Measurements from ENCODE around the gene NOC3L. TPM values are rescaled to one million over a fixed set of nuclear protein-coding genes. Genes with fewer than 3 reads are reported as not detected.

The NOC3L gene
- polyA plus RNA-seq, 1 experiment: 20.9 TPM

GRCh38 chr10:94292434-94293090, 70.2 kb downstream of the NOC3L start:
- no peak for DNase-seq (ENCODE audit: low read depth, low spot score)
- TF ChIP-seq CTCF (IDR thresholded peaks at IDR 0.05; ENCODE audit: low read depth, low read length): no peak
- no peaks in the 10 kb centered on the region for H3K9me3 ChIP-seq (ENCODE audit: control insufficient read depth, insufficient read depth, low read length)
- no peaks in the 10 kb centered on the region for H3K27me3 ChIP-seq (ENCODE audit: control insufficient read depth, insufficient read depth, low read length)
- H3K4me3 ChIP-seq (ENCODE audit: low read depth, low read length): no peak overlapping the region
- POLR2A ChIA-PET: no interaction called here
- H3K27ac ChIP-seq (ENCODE audit: low read depth, low read length): no peak overlapping the region
- CTCF ChIA-PET: interaction anchor here (0.8 to 1.1 kb wide), 2 partner anchors 28 to 376 kb away, joined by 3 to 5 read pairs; no protein-coding TSS in a partner anchor

GRCh38 chr10:94288361-94289101, 74.2 kb downstream of the NOC3L start:
- Histone ChIP-seq H3K27me3 (ENCODE audit: control insufficient read depth, insufficient read depth, low read length) (no peaks in the 10 kb centered on the region), H3K9me3 (ENCODE audit: control insufficient read depth, insufficient read depth, low read length) (no peaks in the 10 kb centered on the region), H3K27ac (ENCODE audit: low read depth, low read length) (no peak overlapping the region), H3K4me3 (ENCODE audit: low read depth, low read length) (no peak overlapping the region)
- CTCF ChIA-PET: no interaction called here
- TF ChIP-seq CTCF (IDR thresholded peaks at IDR 0.05; ENCODE audit: low read depth, low read length): no peak
- POLR2A ChIA-PET: no interaction called here
- DNase-seq (ENCODE audit: low read depth, low spot score): no peak

GRCh38 chr10:94287336-94287735, 75.4 kb downstream of the NOC3L start:
- ChIA-PET CTCF (interaction anchor here (0.6 to 1.9 kb wide), 6 partner anchors 28 to 371 kb away, joined by 3 to 13 read pairs (median 5); no protein-coding TSS in a partner anchor), POLR2A (interaction anchor here (0.6 to 0.7 kb wide), 4 partner anchors 49 to 1598 kb away, joined by 3 to 6 read pairs (median 4); partner anchors contain the start of gene HHEX)
- TF ChIP-seq CTCF (IDR thresholded peaks at IDR 0.05; ENCODE audit: low read depth, low read length): no peak
- no peak overlapping the region for H3K4me3 ChIP-seq (ENCODE audit: low read depth, low read length)
- no peak for DNase-seq (ENCODE audit: low read depth, low spot score)
- no peaks in the 10 kb centered on the region for H3K9me3 ChIP-seq (ENCODE audit: control insufficient read depth, insufficient read depth, low read length)
- H3K27me3 ChIP-seq (ENCODE audit: control insufficient read depth, insufficient read depth, low read length): no peaks in the 10 kb centered on the region
- H3K27ac ChIP-seq (ENCODE audit: low read depth, low read length): no peak overlapping the region

GRCh38 chr10:94286901-94287300, 75.8 kb downstream of the NOC3L start:
- POLR2A ChIA-PET: interaction anchor here (0.7 kb wide), 1 partner anchor 48 kb away, joined by 4 read pairs; no protein-coding TSS in a partner anchor
- H3K4me3 ChIP-seq (ENCODE audit: low read depth, low read length): no peak overlapping the region
- CTCF ChIA-PET: interaction anchor here (0.8 to 1.9 kb wide), 5 partner anchors 28 to 370 kb away, joined by 3 to 13 read pairs (median 4); no protein-coding TSS in a partner anchor
- TF ChIP-seq CTCF (IDR thresholded peaks at IDR 0.05; ENCODE audit: low read depth, low read length): no peak
- H3K27ac ChIP-seq (ENCODE audit: low read depth, low read length): no peak overlapping the region
- H3K27me3 ChIP-seq (ENCODE audit: control insufficient read depth, insufficient read depth, low read length): no peaks in the 10 kb centered on the region
- no peaks in the 10 kb centered on the region for H3K9me3 ChIP-seq (ENCODE audit: control insufficient read depth, insufficient read depth, low read length)
- DNase-seq (ENCODE audit: low read depth, low spot score): no peak

- Histone ChIP-seq H3K4me3 (ENCODE audit: low read depth, low read length) (no peak overlapping the region), H3K27ac (ENCODE audit: low read depth, low read length) (no peak overlapping the region), H3K9me3 (ENCODE audit: control insufficient read depth, insufficient read depth, low read length) (no peaks in the 10 kb centered on the region), H3K27me3 (ENCODE audit: control insufficient read depth, insufficient read depth, low read length) (no peaks in the 10 kb centered on the region)
- CTCF ChIA-PET: interaction anchor here (0.6 to 0.9 kb wide), 2 partner anchors 159 to 242 kb away, joined by 3 read pairs; no protein-coding TSS in a partner anchor
- no peak for TF ChIP-seq CTCF (IDR thresholded peaks at IDR 0.05; ENCODE audit: low read depth, low read length)
- DNase-seq (ENCODE audit: low read depth, low spot score): no peak
- POLR2A ChIA-PET: no interaction called here
Measured at GRCh38 chr10:94285271-94285670, 77.5 kb downstream of the NOC3L start.

Data from AG04450 (cell line).